DMS114 treated with DMSO at 0.1 percent for 48 hours (cell line): ENCODE measurements around the gene CDKAL1.

Experiments
- DNase-seq: peaks from one replicate; lab custom pipeline; 2025; ENCODE audit not compliant: unreplicated experiment; lab: John Stamatoyannopoulos, UW

CDKAL1 gene

DNA sequence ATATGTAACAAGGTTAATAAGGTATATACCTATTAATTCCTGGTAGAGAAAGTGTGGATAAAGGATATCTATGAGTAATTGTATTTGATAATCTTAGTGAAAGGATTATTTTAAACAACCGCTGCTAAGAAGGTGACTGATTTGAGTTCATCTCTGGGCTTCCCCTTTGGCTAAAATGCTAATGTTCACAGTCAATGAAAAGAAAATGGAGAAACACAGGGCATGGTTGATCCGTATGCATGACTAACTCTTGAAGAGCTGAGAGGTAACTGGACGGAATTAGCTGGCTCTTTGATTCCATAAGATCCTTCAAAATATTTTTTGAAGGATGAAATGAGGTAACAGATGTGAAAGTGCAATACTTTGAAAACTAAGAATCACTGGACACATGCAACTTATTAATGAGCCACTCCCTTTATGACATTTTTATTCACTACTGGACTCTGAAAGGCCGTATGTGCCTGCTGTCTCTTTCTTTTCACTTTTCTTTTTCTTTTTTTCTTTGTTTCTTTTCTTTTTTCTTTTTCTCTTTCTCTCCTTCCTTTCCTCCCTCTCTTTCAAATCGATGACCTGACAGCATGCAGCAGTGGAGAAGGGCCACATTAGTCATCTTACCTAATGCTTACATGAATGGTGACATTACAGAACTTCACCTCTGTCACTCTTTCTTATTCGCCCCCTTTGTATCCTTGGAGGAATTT lies 464.6 kb downstream of the CDKAL1 start:
- no peak for DNase-seq

DNA sequence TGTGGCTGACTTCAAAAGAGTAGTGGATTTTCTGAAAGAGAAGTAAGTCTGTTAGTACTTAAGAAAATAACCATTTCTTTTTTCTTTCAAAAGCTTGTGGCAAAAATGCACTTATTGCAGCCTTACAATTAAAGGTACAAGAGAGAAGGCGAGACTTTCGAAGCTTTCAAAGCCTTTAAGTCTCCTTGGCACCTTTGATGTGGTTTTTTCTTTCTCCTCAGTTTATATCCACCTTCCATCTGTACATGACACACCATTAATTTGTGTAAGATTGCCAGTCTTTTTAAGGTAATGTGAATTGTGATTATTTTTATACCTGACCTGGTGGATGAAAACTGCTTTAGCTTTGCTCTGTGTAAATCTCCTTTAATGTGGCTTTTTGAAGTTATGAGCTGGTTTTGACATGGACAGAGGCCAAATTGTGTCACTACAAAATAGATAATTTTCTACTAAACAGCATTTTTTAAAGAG lies 466.1 kb downstream of the CDKAL1 start:
- DNase-seq, result no peak

DNA sequence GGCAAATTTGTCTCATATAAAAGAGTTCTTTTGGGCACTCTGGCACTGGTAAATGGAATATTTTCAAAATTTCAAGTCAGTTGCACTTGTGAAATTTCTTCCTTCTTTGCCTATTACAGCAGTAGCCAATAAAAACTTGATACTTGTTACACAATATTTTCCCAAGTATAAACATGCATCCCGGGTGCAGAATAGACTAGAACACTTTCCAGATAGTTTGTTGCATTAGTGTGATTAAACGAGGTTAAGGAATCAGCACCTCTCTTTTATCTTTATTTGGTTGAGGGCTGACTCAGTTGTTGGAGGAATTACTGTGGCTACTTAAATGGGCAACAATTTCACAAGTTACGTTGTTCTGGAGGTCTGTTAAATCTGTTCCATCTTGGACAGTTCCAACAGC lies 467.5 kb downstream of the CDKAL1 start:
- no peak for DNase-seq

DNA sequence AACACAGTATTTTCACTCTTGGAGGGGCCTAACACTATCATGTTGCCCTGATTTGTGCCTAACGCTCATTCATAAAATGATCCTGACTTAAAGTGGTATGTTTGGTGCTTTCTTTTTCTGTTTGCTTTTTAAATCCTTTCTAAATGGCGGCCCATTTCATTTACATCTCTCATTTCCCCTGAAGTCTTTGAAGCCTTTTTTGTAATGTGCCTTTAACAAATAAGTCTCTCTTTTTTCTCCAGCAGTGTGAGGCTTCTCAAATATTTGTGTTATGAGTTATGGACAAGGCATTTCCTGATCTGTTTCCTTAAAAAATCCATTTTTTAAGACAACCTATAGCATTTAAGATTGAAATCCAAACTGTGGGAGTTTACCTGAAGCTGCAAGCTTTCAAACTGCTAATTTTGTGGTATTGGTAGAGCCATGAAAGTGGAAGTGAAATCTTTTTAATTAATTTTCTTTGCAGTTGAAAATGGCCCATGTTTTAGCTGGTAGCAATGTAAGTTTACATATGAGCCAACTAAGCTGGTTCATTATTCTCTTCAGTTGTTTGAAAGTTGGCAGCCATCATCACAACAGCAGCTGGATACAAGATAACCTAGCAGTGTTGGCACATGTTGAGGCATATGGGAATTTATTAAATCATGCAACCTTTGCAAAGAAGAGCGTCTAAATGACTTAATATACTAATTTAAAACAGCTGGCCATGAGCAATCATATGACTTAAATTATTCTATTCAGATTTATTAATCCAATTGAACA lies 469.7 kb downstream of the CDKAL1 start:
- DNase-seq, result no peak

DNA sequence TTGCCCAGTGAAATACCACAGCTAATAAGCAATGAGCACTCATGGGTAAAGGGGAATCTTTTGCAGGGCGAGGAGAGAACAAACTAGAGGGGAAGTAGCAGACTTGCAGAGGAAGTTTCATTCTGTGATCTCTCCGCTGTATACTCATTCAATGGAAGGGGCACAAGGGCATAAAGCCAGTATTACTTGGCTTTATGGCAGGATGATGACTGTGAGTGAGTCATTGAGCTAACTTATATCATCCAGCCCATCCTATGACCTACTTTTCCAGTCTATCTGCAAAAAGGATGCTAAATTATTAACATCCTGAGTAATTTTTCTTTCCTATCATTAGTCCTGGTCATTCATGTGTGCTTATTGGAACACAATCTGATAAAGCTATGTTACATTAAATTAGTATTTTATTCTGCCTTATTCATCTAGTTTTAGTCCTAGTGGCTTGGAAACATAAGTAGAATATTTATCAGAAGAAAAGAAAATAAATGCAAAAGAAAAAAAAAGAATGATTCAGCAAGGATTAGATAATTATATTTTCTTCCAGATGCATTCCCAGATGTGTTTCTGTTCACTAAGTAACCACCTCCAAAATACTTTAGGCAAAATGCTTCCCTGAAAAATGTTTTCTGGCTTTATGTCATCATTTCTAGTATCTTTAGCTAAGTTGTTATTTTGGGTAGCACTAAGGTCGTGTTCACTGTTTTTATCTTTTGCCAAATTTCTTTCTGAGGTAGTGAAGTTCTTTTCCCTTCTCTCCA lies 471.7 kb downstream of the CDKAL1 start:
- no peak for DNase-seq

DNA sequence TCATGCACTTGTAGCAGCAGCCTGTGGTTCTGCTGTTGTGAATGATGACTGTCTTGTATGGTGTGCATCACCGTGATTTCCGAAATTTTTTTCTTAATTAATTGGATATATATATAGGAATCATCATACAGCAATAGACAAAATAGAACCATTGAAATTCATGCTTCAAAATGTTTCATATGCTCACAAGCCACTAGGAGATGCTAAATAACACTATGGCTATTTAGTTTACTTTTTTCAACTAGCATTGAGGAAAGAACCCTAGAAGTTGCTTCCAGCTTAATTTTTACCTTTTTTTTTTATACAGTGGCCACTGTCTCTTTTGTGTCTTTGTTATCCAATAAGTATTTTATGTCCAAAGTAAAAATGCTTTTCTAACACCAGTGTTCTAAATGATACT lies 485.4 kb downstream of the CDKAL1 start:
- no peak for DNase-seq

DNA sequence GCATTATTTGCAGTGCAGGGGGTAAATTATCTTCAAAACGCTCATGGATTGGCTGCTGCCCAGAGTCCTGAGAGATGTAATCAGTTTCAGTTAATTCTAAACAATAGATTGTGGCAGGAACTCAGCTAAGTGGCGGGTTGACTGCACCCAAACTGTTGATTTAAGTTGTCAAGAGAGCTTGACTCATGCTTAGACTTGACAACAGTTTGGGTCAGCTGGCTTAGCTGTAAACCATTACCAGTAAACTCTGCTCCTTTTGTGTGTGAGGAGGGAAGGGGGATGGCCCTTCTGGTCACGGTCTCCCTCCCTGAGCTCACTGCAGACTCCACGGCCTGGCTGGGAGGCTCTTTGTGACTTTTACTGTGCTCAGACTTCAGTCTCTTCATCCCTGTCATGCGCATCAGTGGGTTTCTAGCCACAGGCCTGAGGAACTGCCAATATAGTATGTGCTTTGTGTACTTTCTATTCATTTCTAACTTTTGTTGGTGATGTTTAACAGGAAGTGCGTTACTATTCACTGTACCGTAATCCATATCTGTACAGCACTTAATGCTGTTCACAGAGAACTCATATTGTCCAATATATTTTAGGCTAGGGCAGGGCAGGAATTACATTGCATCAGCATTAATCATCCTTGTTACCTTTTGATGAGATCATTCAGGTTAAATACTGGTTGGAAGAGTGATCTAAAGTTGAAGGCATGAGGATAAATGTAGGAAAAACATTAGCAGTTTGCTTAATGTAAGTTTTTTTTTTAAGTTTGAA lies 488.3 kb downstream of the CDKAL1 start:
- DNase-seq, result no peak

DNA sequence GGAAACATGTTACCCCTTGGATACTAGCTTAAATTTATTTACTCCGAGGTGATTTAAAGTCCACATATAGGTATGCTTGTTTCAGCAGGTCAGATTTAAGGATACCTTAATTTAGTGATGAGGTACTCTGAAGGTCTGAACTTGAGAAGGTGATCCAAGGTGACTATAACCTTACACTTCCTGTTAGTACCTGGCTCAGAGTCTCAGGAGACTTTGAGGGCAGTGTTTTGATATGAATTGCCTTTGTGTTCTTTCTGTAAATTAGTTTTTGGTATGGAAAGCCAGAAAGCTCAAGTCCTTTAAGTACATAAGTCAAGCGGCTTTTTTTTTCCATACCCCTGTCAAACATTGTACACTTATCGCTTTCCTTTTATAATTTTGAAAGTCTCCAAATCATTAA lies 489.0 kb downstream of the CDKAL1 start:
- DNase-seq, result no peak

DNA sequence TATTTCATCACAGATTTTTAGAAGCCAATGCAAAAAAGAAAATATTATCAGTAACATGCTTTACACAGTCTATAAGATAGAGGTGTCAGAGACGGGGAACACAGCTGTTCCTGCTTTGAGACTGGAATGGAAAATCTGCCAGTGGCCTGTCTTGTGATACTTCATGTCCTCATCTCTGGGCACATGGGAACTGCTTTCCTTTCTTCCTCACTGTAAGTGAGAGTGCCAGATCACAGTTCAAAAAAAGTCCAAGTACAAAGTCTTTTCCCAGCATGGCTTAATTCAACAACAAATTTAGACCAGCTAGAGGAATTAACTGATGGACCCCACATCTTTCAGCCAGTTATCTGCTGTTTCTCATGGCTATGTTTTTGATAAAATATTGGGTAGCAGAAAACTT lies 490.4 kb downstream of the CDKAL1 start:
- DNase-seq, result no peak

DNA sequence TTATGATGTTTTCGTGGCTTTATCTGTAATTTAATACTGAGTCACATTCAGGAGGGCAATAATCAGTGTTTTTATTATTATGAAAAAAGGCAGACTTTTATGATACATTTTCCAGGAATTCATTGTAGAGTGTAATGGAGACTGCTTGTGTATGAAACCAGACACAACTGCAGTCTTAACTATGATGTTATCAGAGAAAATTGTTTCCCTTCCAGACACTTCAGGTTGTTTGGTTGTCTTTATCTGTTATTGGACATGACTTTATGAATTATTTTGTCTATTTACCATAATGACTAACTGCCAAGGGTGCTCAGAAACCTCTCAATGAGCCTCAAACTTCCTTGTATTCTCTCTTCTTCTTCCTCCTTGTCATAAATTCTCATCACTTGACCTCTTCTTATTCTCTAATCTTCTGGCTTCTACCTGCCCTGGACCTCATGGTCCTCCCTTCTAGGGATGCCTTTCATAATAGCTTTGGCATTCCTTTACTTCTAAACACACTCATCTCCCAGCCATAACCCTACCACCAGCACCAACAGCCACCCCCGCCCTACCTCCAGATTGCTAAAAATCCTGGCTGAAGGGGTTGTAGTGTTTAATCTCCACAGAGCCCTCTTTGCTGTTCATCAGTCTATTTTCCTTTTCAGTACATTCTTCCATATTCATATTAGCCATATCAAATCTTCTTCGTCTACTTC lies 492.5 kb downstream of the CDKAL1 start:
- no peak for DNase-seq

DNA sequence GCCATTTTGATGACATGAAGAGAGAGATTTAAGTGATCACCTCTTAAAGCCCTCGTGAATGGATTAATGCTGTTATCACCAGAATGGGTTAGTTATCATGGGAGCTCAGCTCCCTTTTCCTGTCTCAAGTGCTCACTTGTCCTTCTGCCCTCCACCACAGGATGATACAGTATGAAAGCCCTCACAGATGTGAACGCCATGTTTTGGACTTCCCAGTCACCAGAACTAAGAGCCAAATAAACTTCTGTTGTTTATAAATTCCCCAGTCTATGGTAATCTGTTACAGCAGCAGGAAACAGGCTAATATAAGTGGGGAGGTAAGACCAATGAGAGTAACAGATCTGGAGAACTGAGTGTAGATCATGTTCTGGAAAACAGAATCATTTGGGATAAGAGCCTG lies 493.2 kb downstream of the CDKAL1 start:
- no peak for DNase-seq

DNA sequence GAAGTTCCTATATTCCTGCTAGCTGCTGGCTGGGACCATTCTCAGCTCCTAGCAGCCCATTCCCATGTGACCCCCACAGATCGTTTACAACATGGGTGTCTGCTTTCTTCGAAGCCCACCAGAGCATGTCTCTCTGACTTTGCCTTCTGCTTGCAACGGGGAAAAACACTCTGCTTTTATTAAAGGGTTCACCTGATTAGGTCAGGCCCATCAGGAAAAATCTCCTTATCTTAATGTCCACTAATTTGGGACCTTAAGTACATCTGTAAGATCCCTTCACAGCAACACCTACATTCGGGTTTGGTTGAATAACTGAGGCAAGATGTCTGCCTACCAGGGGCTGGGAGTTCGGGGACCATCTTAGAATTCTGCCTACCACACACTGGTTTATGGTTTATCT lies 496.9 kb downstream of the CDKAL1 start:
- no peak for DNase-seq

DNA sequence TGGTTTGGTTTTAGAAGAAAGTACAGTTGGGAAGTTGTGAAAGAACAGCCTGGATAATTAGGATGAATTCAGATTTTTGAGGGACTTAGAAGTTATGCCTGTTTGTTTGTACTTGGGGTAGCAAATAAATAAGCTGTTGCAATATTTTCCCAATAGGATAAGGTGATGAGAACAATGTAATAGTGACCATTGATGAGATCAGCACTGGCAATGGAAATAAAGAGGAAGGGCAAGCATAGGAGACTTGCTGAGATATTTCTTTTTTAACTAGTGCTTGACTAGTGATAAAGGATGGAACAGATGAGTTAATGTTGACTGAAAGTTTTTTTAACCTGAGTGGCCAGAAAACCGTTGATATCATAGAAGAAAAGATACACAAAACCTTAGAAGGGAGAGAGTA lies 498.8 kb downstream of the CDKAL1 start:
- DNase-seq, result no peak

DNA sequence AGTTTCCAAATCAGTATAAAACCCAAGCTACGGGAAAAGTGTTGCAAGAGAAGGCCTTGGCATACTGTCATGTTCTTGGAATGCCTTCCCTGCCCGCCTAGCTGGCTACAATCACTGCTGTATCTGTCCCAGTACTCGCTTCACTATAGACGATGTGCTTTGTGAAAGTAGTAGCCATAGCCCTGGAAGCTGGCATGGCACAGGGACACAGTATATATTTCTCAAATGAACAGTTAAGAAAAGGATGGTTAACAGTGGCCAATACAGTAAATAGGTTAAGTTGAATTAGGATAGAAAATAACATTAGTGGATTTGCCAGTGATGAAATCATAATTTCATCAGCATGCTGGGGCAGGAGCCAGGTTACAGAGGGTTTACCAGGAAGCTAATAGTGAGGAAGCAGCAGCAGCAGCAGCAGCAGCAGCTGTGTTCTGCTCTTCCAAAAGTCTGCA lies 499.3 kb downstream of the CDKAL1 start:
- DNase-seq, result no peak

DNA sequence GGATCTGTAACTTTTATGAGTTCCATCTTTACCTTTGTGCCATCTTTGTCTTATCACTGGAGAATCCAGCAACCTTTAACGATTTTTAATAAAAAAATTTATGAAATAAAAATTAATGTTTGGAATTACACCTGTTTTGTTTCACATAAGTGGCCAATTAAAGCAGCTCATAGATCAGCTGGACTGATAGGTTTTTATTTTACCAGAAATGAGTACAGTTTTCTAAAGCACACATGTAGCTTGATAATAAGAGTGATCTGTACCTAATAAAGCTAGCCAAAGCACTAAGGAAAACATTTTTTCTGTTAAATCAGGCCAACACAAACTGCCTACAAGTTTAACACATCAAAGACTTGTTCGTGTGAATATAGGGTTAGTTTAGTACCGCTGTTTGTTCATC lies 500.1 kb downstream of the CDKAL1 start:
- DNase-seq, result no peak

DNA sequence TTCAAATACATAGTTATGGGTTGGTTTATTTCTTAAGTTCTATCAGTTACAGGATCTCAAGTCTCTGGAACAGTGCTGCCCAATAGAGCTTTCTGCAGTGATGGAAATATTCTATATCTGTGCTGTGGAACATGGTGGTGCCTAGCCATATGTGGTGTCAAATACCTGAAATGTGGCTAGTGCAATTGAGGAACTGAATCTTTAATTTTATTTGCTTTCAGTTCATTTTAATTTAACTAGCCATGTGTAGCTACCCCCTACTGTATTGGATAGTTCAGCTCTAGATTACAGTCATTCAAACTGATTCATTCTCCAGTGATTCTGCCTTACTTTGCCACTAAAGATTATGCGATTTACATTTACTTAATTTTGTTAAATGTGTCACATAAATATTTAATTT lies 503.2 kb downstream of the CDKAL1 start:
- DNase-seq, result no peak

DNA sequence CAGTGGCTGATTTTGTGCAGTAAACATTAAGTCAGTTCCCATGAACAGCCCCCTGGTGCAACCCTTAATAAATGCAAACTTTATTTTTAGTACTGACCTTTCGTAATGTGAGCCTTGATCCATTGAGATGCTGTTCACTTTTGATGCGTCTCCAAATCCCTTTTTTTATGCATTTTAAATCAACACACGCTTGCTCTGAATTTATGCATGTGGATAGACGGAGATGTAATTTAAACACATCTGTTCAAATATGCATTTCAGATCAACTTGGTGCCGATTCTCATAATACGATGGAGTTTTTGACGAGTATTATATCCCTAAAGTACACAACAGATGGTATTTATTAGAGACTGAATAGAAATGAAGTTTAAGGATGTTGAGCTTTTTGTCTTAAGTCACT lies 505.7 kb downstream of the CDKAL1 start:
- no peak for DNase-seq

DNA sequence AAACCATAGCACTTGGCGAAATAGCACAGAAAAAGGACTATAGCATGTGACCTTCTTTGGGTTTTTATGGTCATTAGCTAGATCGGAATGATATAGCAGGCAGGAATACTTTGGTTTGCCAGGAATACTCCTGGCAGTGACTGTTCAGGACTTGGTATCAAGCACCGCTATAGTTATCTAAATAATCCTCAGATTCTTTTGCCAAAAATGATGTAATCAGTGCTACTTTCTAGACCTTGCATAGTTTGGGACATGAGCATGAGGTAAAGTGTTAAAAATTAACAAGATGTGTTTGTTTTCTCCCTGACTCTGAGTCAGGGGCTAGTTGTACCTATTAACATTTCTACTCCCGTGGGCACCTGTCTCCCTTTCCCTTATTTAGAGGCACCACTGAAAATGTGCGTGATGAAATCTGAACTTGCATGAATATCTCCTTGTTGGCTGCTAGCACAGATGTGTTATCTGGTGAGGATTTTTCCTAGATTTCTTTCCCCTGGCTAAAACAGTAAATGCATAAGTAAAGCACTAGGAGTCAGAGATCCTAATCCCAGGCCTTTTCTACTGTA lies 511.0 kb downstream of the CDKAL1 start:
- DNase-seq, result no peak

DNA sequence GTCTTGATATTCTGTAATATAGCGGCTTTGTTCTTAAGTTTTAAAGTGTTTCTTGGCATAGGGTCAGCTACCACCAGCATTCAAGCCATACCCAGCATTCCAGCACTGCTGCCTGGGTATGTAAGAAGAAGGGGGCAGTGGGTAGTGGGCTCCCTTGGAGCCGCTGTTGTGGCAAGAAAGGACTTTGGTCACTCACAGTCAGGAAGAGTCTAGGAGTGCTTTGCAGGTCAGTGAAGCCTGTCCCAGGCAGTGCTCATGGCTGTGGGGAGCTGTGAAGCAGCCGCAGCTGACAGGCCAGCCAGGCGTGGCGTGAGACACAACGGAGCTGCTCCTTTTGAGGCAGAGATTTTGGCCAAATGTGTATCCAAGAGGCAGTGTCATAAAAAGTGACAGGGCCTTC lies 512.0 kb downstream of the CDKAL1 start:
- no peak for DNase-seq

DNA sequence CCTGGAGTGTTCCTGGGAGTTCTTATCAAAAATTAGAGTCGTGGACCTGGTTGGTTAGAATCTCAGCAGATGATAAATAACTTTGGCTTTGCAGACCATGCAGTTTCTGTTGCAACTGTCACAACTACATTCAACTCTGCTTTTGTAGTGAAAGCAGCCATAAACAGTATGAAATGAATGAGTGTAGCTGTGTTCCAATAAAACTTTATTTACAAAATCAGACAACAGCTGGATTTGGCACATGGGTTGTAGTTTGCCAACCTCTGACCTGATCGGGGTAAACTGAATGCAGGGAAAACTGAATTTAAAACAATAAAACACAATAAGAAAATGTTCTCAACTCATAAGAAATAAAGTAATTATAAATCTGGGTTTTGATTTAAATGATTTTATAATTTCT lies 513.8 kb downstream of the CDKAL1 start:
- DNase-seq, result no peak
